ENCODE data around the gene CUBN. TPM values are rescaled to one million over a fixed set of nuclear protein-coding genes. Genes with fewer than 3 reads are reported as not detected.

The CUBN gene
- total RNA-seq, 1 donor from 2014 or later: 1.3 TPM

GRCh38 chr10:17007418-17007770 is 122.2 kb downstream of the CUBN start:
- H3K27ac ChIP-seq: peak overlapping the region; percentile 43
- no peaks in the 10 kb centered on the region for H3K9me3 ChIP-seq
- H3K4me1 ChIP-seq: peaks cover 47% of the 10 kb centered on the region
- no peak for ATAC-seq
- TF ChIP-seq CTCF (IDR thresholded peaks at IDR 0.05): no peak
- H3K27me3 ChIP-seq: no peaks in the 10 kb centered on the region
- intact Hi-C loops (cut with DNase I): no loop called here
- H3K4me3 ChIP-seq: no peak overlapping the region
- no peak for DNase-seq
- no peaks in the 10 kb centered on the region for H3K36me3 ChIP-seq

GRCh38 chr10:17006631-17007417 is 122.8 kb downstream of the CUBN start:
- peak overlapping the region; percentile 43 for H3K27ac ChIP-seq
- DNase-seq (no peak), ATAC-seq (peak; percentile 75)
- no peaks in the 10 kb centered on the region for H3K9me3 ChIP-seq
- H3K4me1 ChIP-seq: peaks cover 52% of the 10 kb centered on the region
- H3K27me3 ChIP-seq: no peaks in the 10 kb centered on the region
- TF ChIP-seq CTCF (IDR thresholded peaks at IDR 0.05): no peak
- intact Hi-C loops (cut with DNase I): no loop called here
- H3K4me3 ChIP-seq: no peak overlapping the region
- H3K36me3 ChIP-seq: no peaks in the 10 kb centered on the region

- no peak for TF ChIP-seq CTCF (IDR thresholded peaks at IDR 0.05)
- DNase-seq: no peak
- intact Hi-C loops (cut with DNase I): no loop called here
- no peak overlapping the region for H3K4me3 ChIP-seq
- ATAC-seq: no peak
- no peaks in the 10 kb centered on the region for H3K9me3 ChIP-seq
- no peaks in the 10 kb centered on the region for H3K36me3 ChIP-seq
- H3K27me3 ChIP-seq: no peaks in the 10 kb centered on the region
- peak overlapping the region; percentile 43 for H3K27ac ChIP-seq
- H3K4me1 ChIP-seq: peaks cover 56% of the 10 kb centered on the region
Observed at GRCh38 chr10:17005621-17006566, 123.7 kb downstream of the CUBN start.

- Histone ChIP-seq H3K27ac (no peak overlapping the region), H3K36me3 (no peaks in the 10 kb centered on the region), H3K27me3 (no peaks in the 10 kb centered on the region), H3K4me1 (peaks cover 50% of the 10 kb centered on the region), H3K9me3 (no peaks in the 10 kb centered on the region), H3K4me3 (no peak overlapping the region)
- no peak for TF ChIP-seq CTCF (IDR thresholded peaks at IDR 0.05)
- intact Hi-C loops (cut with DNase I): no loop called here
- ATAC-seq (no peak), DNase-seq (no peak)
Observed at GRCh38 chr10:17004801-17005380, 124.7 kb downstream of the CUBN start.

- intact Hi-C loops (cut with DNase I): no loop called here
- no peak overlapping the region for H3K27ac ChIP-seq
- H3K4me1 ChIP-seq: peaks cover 40% of the 10 kb centered on the region
Observed at GRCh38 chr10:17003651-17004286, 125.8 kb downstream of the CUBN start.

More at GRCh38 chr10:17003651-17004286, 125.8 kb downstream of the CUBN start:
- Histone ChIP-seq H3K4me3 (no peak overlapping the region), H3K27me3 (no peaks in the 10 kb centered on the region), H3K36me3 (no peaks in the 10 kb centered on the region), H3K9me3 (no peaks in the 10 kb centered on the region)
- no peak for DNase-seq
- ATAC-seq: no peak
- TF ChIP-seq CTCF (IDR thresholded peaks at IDR 0.05): no peak

Data from upper lobe of right lung (tissue), 1 donor.